Activated B cell treated with CpG ODN at 0.5 μM for 24 hours (primary cell): Measurements from ENCODE around the gene NUP62. TPM values are rescaled to one million over a fixed set of nuclear protein-coding genes. Genes with fewer than 3 reads are reported as not detected.

Source experiments
- ATAC-seq: fragments of 200-7000 bp; cut with Tn5 transposase; one replicate; pipeline ENCODE4 v1.10.0; 2021; ENCODE audit warnings: low read depth, mild to moderate bottlenecking, moderate library complexity
- CTCF ChIA-PET: fragments of 350-600 bp; sonication (Branson Sonifier 250); formaldehyde crosslinking; loops from one replicate; lab custom pipeline; 2021; ENCODE audit warnings: antibody characterized with exemption; lab: Charles Lee
- POLR2A ChIA-PET: fragments of 350-600 bp; sonication (Branson Sonifier 250); formaldehyde crosslinking; loops from one replicate; lab custom pipeline; 2021; ENCODE audit warnings: antibody characterized with exemption; lab: Charles Lee
- DNase-seq: peaks from one replicate; pipeline ENCODE4 v3.0.0; 2022
- H3K27ac Mint-ChIP-seq: one replicate; pipeline ENCODE4 v1.8.0; 2020; ENCODE audit warnings: mixed read lengths
- H3K27me3 Mint-ChIP-seq: one replicate; pipeline ENCODE4 v1.8.0; 2021; ENCODE audit warnings: mixed read lengths
- H3K36me3 Mint-ChIP-seq: one replicate; pipeline ENCODE4 v1.8.0; 2021; ENCODE audit warnings: low read depth, mixed read lengths
- H3K4me1 Mint-ChIP-seq: one replicate; pipeline ENCODE4 v1.8.0; 2021; ENCODE audit warnings: mixed read lengths
- H3K4me3 Mint-ChIP-seq: one replicate; pipeline ENCODE4 v1.8.0; 2020; ENCODE audit warnings: mild to moderate bottlenecking, mixed read lengths
- H3K9me3 Mint-ChIP-seq: one replicate; pipeline ENCODE4 v1.8.0; 2020; ENCODE audit warnings: mixed read lengths
- CTCF ChIP-seq: fragments of 200-600 bp; IDR thresholded peaks from one replicate; pipeline ENCODE4 v1.8.0; 2022; ENCODE audit warnings: antibody characterized with exemption, mild to moderate bottlenecking
- intact Hi-C: fragments of 100-400 bp; cut with micrococcal nuclease; formaldehyde crosslinking; loops from one replicate; pipeline ENCODE4 v1.15.1; 2024
- total RNA-seq: library from RNA; stranded (reverse); gene quantifications from 2 replicates; pipeline ENCODE4 v1.2.3, GENCODE V29; 2022

NUP62 gene
- total RNA-seq, 1 donor from 2014 or later = 114 TPM

- ATAC-seq = no peak
- Mint-ChIP-seq H3K9me3 (no peaks in the 10 kb centered on the region), H3K4me1 (peaks cover 77% of the 10 kb centered on the region), H3K36me3 (peaks cover 72% of the 10 kb centered on the region), H3K4me3 (no peak overlapping the region), H3K27me3 (no peaks in the 10 kb centered on the region), H3K27ac (peak overlapping the region; percentile 88)
- intact Hi-C loops = no loop called here
- no peak for TF ChIP-seq CTCF
- no peak for DNase-seq
- ChIA-PET POLR2A (interaction anchor here (0.5 to 6.7 kb wide), 8 partner anchors 7 to 45 kb away, joined by 3 to 166 read pairs (median 5); partner anchors contain the start of genes AKT1S1, ATF5, IL4I1 and NUP62), CTCF (no interaction called here)
These were observed 7.2 kb downstream of the NUP62 start for GRCh38 chr19:49921871-49922795.

- ATAC-seq (no peak), DNase-seq (no peak)
- no peaks in the 10 kb centered on the region for H3K9me3 Mint-ChIP-seq
- peak overlapping the region; percentile 81 for H3K27ac Mint-ChIP-seq
- CTCF ChIA-PET = no interaction called here
- peaks cover 71% of the 10 kb centered on the region for H3K36me3 Mint-ChIP-seq
- no peak overlapping the region for H3K4me3 Mint-ChIP-seq
- POLR2A ChIA-PET = interaction anchor here (1.3 to 6.7 kb wide), 6 partner anchors 8 to 44 kb away, joined by 4 to 166 read pairs (median 6); partner anchors contain the start of genes AKT1S1, ATF5, NUP62 and TBC1D17
- no peak for TF ChIP-seq CTCF
- intact Hi-C loops = no loop called here
- H3K4me1 Mint-ChIP-seq = peaks cover 78% of the 10 kb centered on the region
- H3K27me3 Mint-ChIP-seq = no peaks in the 10 kb centered on the region
These were observed 8.5 kb downstream of the NUP62 start for GRCh38 chr19:49920624-49921363.

DNA sequence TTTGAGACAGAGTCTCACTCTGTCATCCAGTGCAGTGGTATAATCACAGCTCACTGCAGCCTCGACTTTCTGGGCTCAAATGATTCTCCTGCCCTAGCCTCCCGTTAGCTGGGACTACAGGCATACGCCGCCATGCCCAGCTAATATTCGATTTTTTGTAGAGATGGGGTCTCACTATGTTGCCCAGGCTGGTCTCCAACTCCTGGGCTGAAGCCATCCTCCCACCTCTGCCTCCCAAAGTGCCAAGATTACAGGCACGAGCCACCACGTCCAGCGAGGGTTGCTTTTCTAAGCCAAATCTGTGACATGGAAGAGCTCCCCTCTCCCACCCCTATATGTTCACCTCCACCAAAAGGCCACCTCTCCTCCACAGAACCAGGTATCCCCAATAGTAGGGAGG, 11.2 kb downstream of the NUP62 start:
- CTCF ChIA-PET = interaction anchor here (1.4 to 1.7 kb wide), 3 partner anchors 12 to 21 kb away, joined by 4 to 16 read pairs (median 6); partner anchors contain the start of gene IL4I1
- Mint-ChIP-seq H3K27ac (peak overlapping the region; percentile 94), H3K9me3 (no peaks in the 10 kb centered on the region)

GRCh38 chr19:49916839-49917733, 12.2 kb downstream of the NUP62 start:
- H3K9me3 Mint-ChIP-seq = no peaks in the 10 kb centered on the region
- peak overlapping the region; percentile 94 for H3K27ac Mint-ChIP-seq
- DNase-seq (peak; percentile 41), ATAC-seq (peak; percentile 74)
- H3K4me3 Mint-ChIP-seq = peak overlapping the region; percentile 77
- H3K36me3 Mint-ChIP-seq = peaks cover 74% of the 10 kb centered on the region
- POLR2A ChIA-PET = interaction anchor here (0.6 to 14.0 kb wide), 14 partner anchors 8 to 1596 kb away, joined by 3 to 317 read pairs (median 7); partner anchors contain the start of genes AKT1S1, ATF5, IL4I1 and NUP62
- H3K4me1 Mint-ChIP-seq = peaks cover 77% of the 10 kb centered on the region
- no peak for TF ChIP-seq CTCF
- H3K27me3 Mint-ChIP-seq = no peaks in the 10 kb centered on the region
- intact Hi-C loops = loop anchor here (1.0 to 2.0 kb wide), 3 partner anchors 14 to 27 kb away; no protein-coding TSS in a partner anchor
- CTCF ChIA-PET = interaction anchor here (0.5 to 1.7 kb wide), 8 partner anchors 10 to 1655 kb away, joined by 3 to 16 read pairs (median 4); partner anchors contain the start of genes ATF5, IL4I1 and NUP62

More for the DNA sequence above, 11.2 kb downstream of the NUP62 start:
- POLR2A ChIA-PET = interaction anchor here (0.6 to 14.0 kb wide), 12 partner anchors 11 to 222 kb away, joined by 3 to 317 read pairs (median 8); partner anchors contain the start of genes AKT1S1, ATF5, IL4I1 and NUP62
- DNase-seq (no peak), ATAC-seq (no peak)
- intact Hi-C loops = no loop called here
- Mint-ChIP-seq H3K36me3 (peaks cover 73% of the 10 kb centered on the region), H3K4me1 (peaks cover 74% of the 10 kb centered on the region), H3K27me3 (no peaks in the 10 kb centered on the region), H3K4me3 (no peak overlapping the region)
- no peak for TF ChIP-seq CTCF
